Astrocyte of the spinal cord (primary cell): Measurements from ENCODE around the gene KRTAP10-9.

Source experiments
- DNase-seq: peaks from one replicate; pipeline ENCODE4 v3.0.0; 2011; ENCODE audit warnings: low read depth, low spot score
- H3K4me3 ChIP-seq: 2 replicates; pipeline ENCODE4 v1.5.1; 2011; ENCODE audit warnings: low read depth, mild to moderate bottlenecking, low read length, moderate library complexity
- CTCF ChIP-seq: IDR thresholded peaks from 2 replicates; pipeline ENCODE4 v1.5.1; 2012; ENCODE audit warnings: low read depth, mild to moderate bottlenecking, low read length, inconsistent platforms
- in situ Hi-C: cut with HindIII; loops from 2 replicates; pipeline ENCODE4 v1.10.0; 2017; ENCODE audit warnings: low sequenced_read_pairs

The KRTAP10-9 gene

GRCh38 chr21:44664691-44665090 is 37.8 kb downstream of the KRTAP10-9 start:
- no peak for TF ChIP-seq CTCF
- in situ Hi-C loops = no loop called here
- no peak overlapping the region for H3K4me3 ChIP-seq
- DNase-seq = no peak

- no peak within 1 kb of the TSS for H3K4me3 ChIP-seq
- DNase-seq = no peak
- in situ Hi-C loops = no loop called here
- no peak for TF ChIP-seq CTCF
Observed at GRCh38 chr21:44666401-44667320, 39.8 kb downstream of the KRTAP10-9 start, which contains the start of gene KRTAP12-2. TSS of gene KRTAP12-2 (minus strand) at chr21:44666927. CDS start at chr21:44666886, 41 bp downstream.

- in situ Hi-C loops = no loop called here
- no peak overlapping the region for H3K4me3 ChIP-seq
- no peak for DNase-seq
- TF ChIP-seq CTCF = no peak
Observed at GRCh38 chr21:44667612-44668011, 40.7 kb downstream of the KRTAP10-9 start.

- no peak for TF ChIP-seq CTCF
- in situ Hi-C loops = no loop called here
- no peak overlapping the region for H3K4me3 ChIP-seq
- no peak for DNase-seq
Observed at GRCh38 chr21:44670642-44671432, 43.9 kb downstream of the KRTAP10-9 start.

GRCh38 chr21:44671911-44672310 is 45.0 kb downstream of the KRTAP10-9 start:
- in situ Hi-C loops = no loop called here
- no peak for TF ChIP-seq CTCF
- H3K4me3 ChIP-seq = no peak overlapping the region
- DNase-seq = no peak

GRCh38 chr21:44677881-44678280 is 51.0 kb downstream of the KRTAP10-9 start:
- in situ Hi-C loops = no loop called here
- TF ChIP-seq CTCF = no peak
- no peak for DNase-seq
- no peak overlapping the region for H3K4me3 ChIP-seq
